T follicular helper cell (primary cell): Measurements from ENCODE around the gene IFIT2.
"Not testable (repeated sequence)": the region's sequence is repeated elsewhere in the genome, so short reads cannot be mapped to it uniquely, and the experiment has no call there.

Experiments
- DNase-seq: peaks from one replicate; pipeline ENCODE4 v3.0.0-alpha.2; 2020; ENCODE audit warnings: low read depth

The IFIT2 gene

GRCh38 chr10:89341649-89342048, 39.8 kb downstream of the IFIT2 start:
- DNase-seq: no peak

DNA sequence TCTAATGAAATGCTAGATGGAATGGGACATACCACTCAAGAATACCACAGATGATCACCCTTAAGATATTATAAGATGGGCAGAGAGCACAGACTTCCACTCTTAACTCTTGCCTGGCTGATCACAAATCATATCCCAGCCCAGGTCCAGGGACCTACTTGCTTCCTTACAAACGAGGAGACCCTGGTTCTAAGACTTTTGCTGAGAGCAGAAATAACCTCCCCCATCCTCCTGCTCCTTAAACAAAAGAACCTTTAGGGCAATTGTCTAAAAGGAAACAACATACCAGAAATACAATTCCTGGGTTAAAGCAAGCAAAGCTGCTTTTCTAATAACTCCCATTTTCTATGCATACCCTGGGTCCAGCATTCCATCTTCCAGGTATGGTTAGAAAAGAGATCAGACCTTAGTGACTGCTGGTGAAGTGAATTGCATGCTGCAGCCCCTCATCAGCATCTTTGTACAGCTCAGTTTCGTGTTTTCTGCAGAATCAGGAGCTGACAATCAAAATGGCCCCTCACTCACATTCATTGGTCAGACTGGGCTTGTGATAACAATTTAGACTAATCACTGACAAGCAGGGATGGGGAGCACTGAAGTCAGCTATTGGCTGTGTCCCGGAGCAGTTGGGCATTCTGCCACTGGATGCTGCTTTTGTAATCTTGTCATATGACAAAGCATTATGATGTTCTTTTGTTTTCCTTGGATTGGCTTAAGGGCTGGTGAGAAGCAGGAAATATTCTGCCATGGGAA, 40.5 kb downstream of the IFIT2 start:
- no peak for DNase-seq

DNA sequence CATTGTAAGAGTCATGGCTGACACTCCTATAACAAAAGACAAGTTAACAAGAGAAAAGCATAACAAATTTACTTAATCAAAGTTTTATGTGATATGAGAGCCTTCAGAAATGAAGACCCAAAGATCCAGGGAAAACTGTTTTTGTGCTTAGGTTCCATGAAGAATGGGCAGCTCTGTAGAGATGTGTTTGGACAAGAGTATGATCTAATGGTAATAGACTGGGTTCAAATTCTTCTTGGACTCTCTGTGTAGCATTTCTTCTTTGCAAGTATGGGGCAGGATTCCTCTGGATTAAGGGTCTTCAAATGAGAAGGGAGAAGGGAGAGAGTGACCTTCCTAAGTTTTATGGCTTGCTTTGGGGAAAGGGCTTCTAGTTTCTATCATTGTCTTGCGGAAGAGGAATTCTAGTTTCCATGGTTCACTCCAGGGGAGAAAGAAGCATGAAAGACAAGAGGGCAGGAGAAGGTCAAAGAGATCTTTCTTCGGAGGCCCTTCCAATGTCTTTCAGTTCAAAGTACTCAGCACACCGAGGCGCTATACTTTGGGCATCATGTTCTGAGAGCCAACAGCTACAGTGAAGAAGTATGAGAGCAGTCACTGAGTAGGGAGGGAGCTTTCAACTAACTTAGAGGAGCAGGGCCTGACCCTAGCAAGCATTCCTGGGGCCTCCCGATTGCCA, 41.4 kb downstream of the IFIT2 start:
- no peak for DNase-seq

DNA sequence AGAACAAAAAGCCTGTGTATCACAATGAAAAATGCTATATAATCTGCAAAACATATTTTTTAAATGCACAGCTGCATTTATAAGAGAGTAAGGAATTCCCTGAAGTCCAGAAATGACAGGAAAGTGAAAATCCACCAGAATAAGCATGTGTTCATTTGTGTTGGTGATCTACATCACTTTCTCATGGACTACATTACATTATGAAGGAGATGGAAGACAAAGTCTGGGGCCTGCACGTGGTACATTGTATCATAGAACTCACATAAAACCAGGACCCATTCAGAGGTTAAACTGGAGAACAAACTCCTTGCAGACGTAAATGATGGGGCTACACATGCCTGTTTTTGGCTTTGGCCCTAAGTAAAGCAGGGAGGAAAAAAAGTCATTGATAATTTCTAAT, 42.3 kb downstream of the IFIT2 start:
- no peak for DNase-seq

- DNase-seq: no peak
These were observed 43.6 kb downstream of the IFIT2 start for GRCh38 chr10:89345367-89346000.

GRCh38 chr10:89346405-89347254, 44.8 kb downstream of the IFIT2 start:
- no peak for DNase-seq

DNA sequence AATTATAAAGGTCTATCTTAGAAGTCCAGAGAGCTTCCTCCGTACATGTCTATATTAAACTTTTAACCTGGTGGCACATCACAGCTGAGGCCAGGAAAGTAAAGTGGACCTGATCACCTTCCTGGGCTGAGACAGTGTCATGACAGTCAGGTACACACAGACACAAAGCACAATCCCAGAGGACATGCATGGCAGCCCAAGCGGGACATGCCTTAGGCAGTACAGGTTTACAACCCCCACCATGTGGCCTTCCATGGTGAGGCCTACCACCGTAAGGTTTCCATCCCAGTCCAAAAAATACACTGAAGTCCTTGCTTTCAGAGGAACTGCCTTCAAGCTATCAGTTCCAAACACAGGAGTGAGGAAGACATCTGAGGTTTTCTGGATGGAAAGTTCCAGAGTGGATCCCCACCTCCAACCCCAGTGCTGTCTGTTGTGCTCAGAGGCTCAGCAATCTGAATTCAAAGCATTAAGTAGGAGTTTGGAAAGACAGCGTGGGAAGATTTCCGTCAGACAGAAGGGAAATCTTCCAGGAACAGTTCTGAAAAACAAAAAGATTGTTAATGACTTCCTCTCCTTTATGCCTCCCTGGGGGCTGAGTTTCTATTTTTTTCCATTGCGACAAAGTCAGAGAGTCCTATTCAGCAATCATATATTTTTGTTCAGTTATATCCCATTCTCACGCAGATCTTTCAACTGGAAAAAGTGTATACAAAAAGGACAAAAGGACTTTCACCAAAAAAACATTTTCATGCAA, 46.0 kb downstream of the IFIT2 start:
- no peak for DNase-seq

DNA sequence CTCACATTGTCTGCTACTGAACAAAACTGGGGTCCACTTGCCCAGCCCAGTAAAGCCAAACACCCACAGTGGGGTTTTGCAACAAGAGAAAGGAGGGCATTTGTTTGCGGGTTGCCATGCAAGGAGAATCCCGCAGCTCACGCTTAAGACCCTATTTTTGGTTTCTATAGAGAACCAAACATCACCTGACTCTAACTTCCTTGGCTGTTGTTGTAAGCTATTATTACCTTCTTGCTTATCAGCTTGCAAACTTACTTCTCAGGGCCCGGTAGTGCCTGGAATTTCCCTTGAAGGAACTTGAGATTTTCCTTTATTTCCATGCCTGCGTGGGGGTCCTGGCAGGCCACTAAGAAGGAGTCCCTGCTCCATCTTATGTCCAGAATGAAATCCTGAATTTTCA, 46.6 kb downstream of the IFIT2 start:
- DNase-seq: no peak

DNA sequence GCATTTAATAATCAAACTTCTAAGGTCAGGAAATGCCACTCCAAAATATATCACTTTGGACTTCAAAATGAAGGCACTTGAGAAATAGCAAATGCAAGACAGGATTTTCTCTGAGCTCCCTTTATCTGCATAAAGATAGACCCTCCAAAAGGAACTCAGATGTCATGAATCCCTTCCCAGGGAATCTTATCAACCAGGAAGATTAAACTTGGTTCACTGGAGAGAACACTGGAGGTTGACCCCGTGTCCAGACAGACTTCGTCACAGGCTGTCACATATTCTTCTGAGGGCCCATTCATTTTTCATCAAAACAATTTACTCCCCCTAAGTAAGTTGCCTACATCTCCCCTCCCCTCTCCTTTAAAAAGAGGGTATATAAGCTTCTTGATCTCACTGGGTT, 47.1 kb downstream of the IFIT2 start:
- DNase-seq: no peak

GRCh38 chr10:89350631-89351315, 48.9 kb downstream of the IFIT2 start:
- not testable (repeated sequence) for DNase-seq

- no peak for DNase-seq
These were observed 49.5 kb downstream of the IFIT2 start for GRCh38 chr10:89351412-89351779.

DNA sequence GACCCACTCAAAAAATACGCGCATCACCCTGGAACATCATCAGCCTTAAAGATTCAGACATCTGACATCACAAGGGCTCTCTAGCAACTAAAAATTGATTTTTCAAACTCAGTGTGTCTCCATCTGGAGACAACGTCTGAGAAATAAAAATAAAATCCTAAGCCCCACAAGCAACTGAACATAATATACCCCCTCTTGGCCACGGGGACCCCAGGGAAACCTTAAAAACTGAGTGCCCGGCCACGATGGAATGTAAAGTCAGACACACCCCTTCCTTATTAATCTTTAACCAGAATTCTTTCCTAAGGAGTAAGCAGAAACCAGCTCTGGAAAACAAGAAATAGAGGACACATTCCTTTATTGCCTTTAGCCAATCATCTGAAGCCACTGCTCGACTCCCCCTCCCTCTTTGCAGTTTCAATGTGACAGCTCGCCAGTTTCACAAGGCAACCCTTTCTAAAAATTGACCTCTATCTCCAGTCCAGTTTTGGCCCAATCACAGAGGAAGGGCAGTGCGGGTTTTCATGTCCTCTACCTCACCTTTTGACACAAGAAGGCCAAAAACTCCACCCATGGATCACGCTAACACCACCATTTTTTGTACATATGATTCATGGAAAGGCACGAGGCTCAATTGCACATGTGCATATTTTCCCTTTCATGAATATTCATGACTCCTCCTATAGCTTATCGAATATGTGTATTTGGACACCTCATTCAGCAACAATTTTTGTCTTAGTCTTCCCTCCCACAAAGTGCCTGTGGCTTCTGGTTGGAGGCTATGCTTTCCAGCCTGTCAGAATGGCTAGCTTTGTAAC, 50.1 kb downstream of the IFIT2 start:
- no peak for DNase-seq

GRCh38 chr10:89352802-89353201, 51.0 kb downstream of the IFIT2 start:
- DNase-seq: no peak

DNA sequence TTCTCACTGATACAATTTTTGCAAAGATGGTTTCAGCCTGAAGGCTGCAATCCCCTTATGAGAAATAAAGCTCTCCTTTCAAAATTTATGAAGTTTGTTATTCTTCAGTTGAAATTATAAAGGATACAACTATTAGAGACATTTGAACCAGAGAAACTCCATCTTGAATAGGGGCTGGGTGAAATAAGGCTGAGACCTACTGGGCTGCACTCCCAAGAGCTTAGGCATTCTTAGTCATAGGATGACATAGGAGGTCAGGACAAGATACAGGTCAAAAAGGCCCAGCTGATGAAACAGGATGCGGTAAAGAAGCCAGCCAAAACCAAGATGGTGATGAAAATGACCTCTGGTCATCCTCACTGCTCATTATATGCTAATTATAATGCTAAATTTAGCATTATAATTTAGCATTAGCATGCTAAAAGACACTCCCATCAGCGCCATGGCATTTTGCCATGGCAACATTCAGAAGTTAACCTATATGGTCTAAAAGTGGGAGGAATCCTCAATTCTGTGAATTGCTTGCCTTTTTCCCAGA, 53.6 kb downstream of the IFIT2 start:
- no peak for DNase-seq

DNA sequence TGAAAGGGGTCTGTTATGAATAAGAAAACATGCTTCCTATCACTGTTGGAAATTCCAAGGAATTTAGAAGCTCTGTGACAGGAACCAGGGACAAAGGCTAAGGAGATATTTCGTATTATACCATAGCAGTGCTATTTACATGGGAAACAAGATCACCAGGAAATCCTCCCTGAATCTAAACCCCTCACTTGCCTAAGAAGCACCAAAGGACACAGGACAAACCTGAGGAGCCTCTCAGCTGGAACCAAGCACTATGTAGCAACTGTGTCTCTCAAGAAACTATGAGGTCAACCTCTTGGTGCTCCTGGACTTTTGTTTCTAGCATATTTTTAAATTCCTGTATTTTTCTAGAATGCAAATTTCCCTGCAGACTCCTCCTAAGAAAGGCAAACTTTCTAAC, 55.2 kb downstream of the IFIT2 start:
- no peak for DNase-seq

- no peak for DNase-seq
These were observed 56.1 kb downstream of the IFIT2 start for GRCh38 chr10:89357975-89358374.
